ENCODE measurements around the gene DLGAP4.

GRCh38 chr20:36398515-36398914, 92.4 kb downstream of the DLGAP4 start:
- TF ChIP-seq NBN (IDR thresholded peaks at IDR 0.05) (no peak), MEF2B (IDR thresholded peaks at IDR 0.05; ENCODE audit: partially characterized antibody, poor library complexity, severe bottlenecking) (no peak), ESRRA (IDR thresholded peaks at IDR 0.05; ENCODE audit: low read length) (no peak), CTCF (IDR thresholded peaks at IDR 0.05 in 2 of 3, conservative IDR thresholded peaks at IDR 0.05 in 1 of 3; ENCODE audit: control insufficient read depth in 2 of 3, extremely low read depth in 1 of 3, insufficient read depth in 1 of 3, low read depth in 3 of 3, low read length in 3 of 3) (no peak), SP1 (IDR thresholded peaks at IDR 0.05; ENCODE audit: low read depth, low read length) (no peak), MAX (IDR thresholded peaks at IDR 0.05; ENCODE audit: low read depth, low read length) (no peak), PBX3 (IDR thresholded peaks at IDR 0.05; ENCODE audit: insufficient replicate concordance, low read depth, low read length) (no peak), USF2 (IDR thresholded peaks at IDR 0.05; ENCODE audit: borderline replicate concordance, low read depth, low read length) (no peak), ATF3 (IDR thresholded peaks at IDR 0.05; ENCODE audit: borderline replicate concordance, extremely low read depth, low read depth, low read length) (no peak), ELK1 (IDR thresholded peaks at IDR 0.05; ENCODE audit: low read depth, low read length) (no peak)

Data from GM12878 (cell line).